ENCODE results near the gene PCDHGA8.
"Not testable (repeated sequence)": the region's sequence is repeated elsewhere in the genome, so short reads cannot be mapped to it uniquely, and the experiment has no call there.

The PCDHGA8 gene

DNA sequence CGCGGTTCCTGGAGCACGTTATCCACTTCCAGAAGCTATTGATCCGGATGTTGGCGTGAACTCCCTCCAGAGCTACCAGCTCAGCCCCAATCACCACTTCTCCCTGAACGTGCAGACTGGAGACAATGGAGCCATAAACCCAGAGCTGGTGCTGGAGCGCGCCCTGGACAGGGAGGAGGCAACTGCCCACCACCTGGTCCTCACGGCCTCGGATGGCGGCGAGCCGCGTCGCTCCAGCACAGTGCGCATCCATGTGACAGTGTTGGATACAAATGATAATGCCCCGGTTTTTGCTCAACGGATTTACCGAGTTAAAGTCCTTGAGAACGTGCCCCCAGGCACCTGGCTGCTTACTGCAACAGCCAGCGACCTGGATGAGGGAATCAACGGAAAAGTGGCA is 11.0 kb downstream of the PCDHGA8 start:
- no peak for DNase-seq

DNA sequence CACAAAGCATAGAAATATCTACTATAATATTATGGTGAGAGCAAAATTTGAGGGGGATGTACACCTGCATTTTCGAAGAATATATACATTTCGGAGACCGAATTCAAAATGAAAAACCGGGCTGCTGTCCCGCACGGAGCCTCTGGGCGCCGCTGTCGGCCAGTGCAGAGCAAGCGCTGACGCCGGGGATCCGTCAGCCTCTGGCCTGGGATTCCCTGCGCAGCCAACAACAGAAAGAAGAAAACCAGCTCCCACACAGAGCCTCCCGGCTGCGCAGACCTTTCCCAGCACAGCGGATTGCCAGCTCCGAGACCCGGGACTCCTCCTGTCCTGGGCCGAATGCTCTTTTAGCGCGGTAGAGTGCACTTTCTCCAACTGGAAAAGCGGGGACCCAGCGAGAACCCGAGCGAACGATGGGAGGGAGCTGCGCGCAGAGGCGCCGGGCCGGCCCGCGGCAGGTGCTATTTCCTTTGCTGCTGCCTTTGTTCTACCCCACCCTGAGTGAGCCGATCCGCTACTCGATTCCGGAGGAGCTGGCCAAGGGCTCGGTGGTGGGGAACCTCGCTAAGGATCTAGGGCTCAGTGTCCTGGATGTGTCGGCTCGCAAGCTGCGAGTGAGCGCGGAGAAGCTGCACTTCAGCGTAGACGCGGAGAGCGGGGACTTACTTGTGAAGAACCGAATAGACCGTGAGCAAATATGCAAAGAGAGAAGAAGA is 15.5 kb downstream of the PCDHGA8 start, which contains the start of gene PCDHGB6:
Gene PCDHGB6, plus strand, starts transcription at position 232 of the 716 bp plus-strand sequence. Its CDS starts 182 bp downstream, at position 414.
- DNase-seq: peak in 1 of 14 donors; percentile 21

DNA sequence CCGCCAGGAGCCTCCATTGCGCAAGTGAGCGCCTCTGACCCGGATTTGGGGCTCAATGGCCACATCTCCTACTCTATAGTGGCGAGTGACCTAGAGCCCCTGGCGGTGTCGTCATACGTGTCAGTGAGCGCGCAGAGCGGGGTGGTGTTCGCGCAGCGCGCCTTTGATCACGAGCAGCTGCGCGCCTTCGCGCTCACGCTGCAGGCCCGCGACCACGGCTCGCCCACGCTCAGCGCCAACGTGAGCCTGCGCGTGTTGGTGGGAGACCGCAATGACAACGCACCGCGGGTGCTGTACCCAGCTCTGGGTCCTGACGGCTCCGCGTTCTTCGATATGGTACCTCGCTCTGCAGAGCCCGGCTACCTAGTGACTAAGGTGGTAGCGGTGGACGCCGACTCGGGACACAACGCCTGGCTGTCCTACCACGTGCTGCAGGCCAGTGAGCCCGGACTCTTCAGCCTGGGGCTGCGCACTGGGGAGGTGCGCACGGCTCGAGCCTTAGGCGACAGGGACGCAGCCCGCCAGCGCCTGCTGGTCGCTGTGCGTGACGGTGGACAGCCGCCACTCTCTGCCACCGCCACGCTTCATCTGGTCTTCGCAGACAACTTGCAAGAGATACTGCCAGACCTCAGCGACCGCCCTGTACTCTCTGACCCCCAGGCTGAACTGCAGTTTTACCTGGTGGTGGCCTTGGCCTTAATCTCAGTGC is 17.3 kb downstream of the PCDHGA8 start:
- no peak for DNase-seq

DNA sequence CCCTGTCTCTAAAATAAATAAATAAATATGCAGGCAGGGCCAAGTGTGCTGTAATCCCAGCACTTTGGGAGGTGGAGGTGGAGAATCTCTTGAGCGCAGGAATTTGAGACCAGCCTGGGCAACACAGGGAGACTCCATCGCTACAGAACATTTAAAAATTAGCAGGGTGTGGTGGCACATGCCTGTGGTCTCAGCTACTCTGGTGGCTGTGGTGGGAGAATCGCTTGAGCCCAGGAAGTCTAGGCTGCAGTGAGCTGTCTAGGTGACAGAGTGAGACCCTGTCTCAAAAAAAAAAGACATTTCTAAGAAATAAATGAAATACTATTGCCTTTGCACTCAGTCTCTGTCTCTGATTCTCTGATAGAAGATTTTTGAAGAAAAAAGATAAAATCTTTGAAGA is 19.1 kb downstream of the PCDHGA8 start:
- no peak for DNase-seq

DNA sequence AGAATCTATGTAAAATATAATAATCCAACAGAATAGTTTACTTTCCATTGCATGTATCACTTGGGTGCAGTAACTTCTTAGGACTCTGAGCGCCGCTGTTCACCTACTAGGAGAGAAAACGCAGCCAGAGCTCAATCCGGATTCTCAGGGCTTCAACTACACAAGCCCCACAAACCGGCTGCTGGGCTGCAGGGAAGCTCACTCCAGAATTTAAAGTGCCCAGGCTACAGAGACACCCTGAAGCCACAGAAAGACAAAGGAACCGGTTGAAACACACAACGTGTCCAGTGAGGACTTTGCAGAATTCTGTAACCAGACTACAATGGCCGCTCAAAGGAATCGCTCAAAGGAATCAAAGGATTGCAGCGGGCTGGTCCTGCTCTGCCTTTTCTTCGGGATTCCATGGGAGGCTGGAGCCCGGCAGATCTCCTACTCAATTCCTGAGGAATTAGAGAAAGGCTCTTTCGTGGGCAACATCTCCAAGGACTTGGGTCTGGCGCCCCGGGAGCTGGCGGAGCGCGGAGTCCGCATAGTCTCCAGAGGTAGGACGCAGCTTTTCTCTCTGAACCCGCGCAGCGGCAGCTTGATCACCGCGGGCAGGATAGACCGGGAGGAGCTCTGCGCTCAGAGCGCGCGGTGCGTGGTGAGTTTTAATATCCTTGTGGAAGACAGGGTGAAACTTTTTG is 20.6 kb downstream of the PCDHGA8 start, which contains the start of gene PCDHGA10:
Gene PCDHGA10, plus strand, starts transcription at position 134 of the 686 bp plus-strand sequence. Its CDS starts 189 bp downstream, at position 323.
- no peak for DNase-seq

DNA sequence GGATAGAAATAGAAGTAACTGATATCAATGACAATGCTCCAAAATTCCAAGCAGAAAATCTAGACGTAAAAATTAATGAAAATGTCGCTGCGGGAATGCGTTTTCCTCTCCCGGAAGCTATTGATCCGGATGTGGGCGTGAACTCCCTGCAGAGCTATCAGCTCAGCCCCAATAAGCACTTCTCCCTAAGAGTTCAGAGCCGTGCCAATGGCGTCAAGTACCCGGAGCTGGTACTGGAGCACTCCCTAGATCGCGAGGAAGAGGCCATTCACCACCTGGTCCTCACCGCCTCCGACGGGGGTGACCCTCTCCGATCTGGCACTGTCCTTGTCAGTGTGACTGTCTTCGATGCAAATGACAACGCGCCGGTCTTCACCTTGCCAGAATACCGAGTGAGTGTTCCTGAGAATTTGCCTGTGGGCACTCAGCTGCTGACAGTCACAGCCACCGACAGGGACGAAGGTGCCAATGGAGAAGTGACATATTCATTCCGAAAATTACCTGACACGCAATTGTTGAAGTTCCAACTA is 21.2 kb downstream of the PCDHGA8 start:
- DNase-seq: no peak

DNA sequence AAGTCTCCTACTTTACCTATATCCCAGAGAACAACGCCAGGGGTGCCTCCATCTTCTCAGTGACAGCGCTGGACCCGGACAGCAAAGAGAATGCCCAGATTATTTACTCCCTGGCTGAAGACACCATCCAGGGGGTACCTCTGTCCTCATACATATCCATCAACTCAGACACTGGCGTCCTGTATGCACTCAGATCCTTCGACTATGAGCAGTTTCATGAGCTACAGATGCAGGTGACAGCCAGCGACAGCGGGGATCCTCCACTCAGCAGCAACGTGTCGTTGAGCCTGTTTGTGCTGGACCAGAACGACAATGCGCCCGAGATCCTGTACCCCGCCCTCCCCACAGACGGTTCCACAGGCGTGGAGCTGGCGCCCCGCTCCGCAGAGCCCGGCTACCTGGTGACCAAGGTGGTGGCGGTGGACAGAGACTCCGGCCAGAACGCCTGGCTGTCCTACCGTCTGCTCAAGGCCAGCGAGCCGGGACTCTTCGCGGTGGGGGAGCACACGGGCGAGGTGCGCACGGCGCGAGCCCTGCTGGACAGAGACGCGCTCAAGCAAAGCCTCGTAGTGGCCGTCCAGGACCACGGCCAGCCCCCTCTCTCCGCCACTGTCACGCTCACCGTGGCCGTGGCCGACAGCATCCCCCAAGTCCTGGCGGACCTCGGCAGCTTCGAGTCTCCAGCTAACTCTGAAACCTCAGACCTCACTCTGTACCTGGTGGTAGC is 22.3 kb downstream of the PCDHGA8 start:
- not testable (repeated sequence) for DNase-seq

- not testable (repeated sequence) for DNase-seq
Measured at GRCh38 chr5:141415275-141415618, 22.8 kb downstream of the PCDHGA8 start.

GRCh38 chr5:141417494-141418172 is 25.2 kb downstream of the PCDHGA8 start, which contains the start of gene PCDHGB7:
PCDHGB7 (plus strand) TSS chr5:141417677; CDS start chr5:141417860, 183 bp downstream.
- DNase-seq: peak in 4 of 14 donors; percentile 29 to 45 (median 36)

- DNase-seq: no peak
Measured at GRCh38 chr5:141419074-141419880, 26.8 kb downstream of the PCDHGA8 start.

GRCh38 chr5:141420855-141421488 is 28.5 kb downstream of the PCDHGA8 start, which contains the start of gene PCDHGA11:
PCDHGA11 (plus strand) TSS chr5:141421051; CDS start chr5:141421228, 177 bp downstream.
- DNase-seq: no peak

GRCh38 chr5:141421489-141421855 is 29.0 kb downstream of the PCDHGA8 start:
- no peak for DNase-seq

- DNase-seq: no peak
Measured at GRCh38 chr5:141422742-141423291, 30.4 kb downstream of the PCDHGA8 start.

GRCh38 chr5:141427783-141428426 is 35.5 kb downstream of the PCDHGA8 start:
- no peak for DNase-seq

- peak in 2 of 14 donors; percentile 13 to 27 for DNase-seq
Measured at GRCh38 chr5:141430332-141431113, 38.1 kb downstream of the PCDHGA8 start, which contains the start of gene PCDHGA12. PCDHGA12 (plus strand) TSS chr5:141430507; CDS start chr5:141430760, 253 bp downstream.

DNA sequence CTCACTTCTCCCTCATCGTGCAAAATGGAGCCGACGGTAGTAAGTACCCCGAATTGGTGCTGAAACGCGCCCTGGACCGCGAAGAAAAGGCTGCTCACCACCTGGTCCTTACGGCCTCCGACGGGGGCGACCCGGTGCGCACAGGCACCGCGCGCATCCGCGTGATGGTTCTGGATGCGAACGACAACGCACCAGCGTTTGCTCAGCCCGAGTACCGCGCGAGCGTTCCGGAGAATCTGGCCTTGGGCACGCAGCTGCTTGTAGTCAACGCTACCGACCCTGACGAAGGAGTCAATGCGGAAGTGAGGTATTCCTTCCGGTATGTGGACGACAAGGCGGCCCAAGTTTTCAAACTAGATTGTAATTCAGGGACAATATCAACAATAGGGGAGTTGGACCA is 38.9 kb downstream of the PCDHGA8 start:
- no peak for DNase-seq

DNA sequence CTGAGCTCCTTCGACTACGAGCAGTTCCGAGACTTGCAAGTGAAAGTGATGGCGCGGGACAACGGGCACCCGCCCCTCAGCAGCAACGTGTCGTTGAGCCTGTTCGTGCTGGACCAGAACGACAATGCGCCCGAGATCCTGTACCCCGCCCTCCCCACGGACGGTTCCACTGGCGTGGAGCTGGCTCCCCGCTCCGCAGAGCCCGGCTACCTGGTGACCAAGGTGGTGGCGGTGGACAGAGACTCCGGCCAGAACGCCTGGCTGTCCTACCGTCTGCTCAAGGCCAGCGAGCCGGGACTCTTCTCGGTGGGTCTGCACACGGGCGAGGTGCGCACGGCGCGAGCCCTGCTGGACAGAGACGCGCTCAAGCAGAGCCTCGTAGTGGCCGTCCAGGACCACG is 39.9 kb downstream of the PCDHGA8 start:
- not testable (repeated sequence) for DNase-seq

DNA sequence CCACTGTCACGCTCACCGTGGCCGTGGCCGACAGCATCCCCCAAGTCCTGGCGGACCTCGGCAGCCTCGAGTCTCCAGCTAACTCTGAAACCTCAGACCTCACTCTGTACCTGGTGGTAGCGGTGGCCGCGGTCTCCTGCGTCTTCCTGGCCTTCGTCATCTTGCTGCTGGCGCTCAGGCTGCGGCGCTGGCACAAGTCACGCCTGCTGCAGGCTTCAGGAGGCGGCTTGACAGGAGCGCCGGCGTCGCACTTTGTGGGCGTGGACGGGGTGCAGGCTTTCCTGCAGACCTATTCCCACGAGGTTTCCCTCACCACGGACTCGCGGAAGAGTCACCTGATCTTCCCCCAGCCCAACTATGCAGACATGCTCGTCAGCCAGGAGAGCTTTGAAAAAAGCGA is 40.3 kb downstream of the PCDHGA8 start:
- not testable (repeated sequence) for DNase-seq
